Immature natural killer cell (primary cell): ENCODE data around the gene ST6GALNAC4. TPM values are rescaled to one million over a fixed set of nuclear protein-coding genes. Genes with fewer than 3 reads are reported as not detected.

Experiments
- DNase-seq, 3 donors: peaks; one replicate each; pipeline ENCODE4 v3.0.0; 2022; ENCODE audit warnings: mixed read lengths in 1 of 3
- H3K27ac Mint-ChIP-seq, 6 donors: one replicate each; pipeline ENCODE4 v1.8.0; 2020; ENCODE audit warnings: mixed read lengths in 6 of 6, mild to moderate bottlenecking in 5 of 6, inconsistent platforms in 4 of 6, moderate library complexity in 3 of 6
- H3K27me3 Mint-ChIP-seq, 3 donors: one replicate each; pipeline ENCODE4 v1.8.0; 2020 to 2021; ENCODE audit warnings: low read depth in 3 of 3, mild to moderate bottlenecking in 3 of 3, mixed read lengths in 3 of 3, moderate library complexity in 3 of 3, inconsistent platforms in 1 of 3
- H3K36me3 Mint-ChIP-seq, 3 donors: one replicate each; pipeline ENCODE4 v1.8.0; 2020; ENCODE audit warnings: mixed read lengths in 3 of 3, inconsistent platforms in 2 of 3, mild to moderate bottlenecking in 2 of 3
- H3K4me1 Mint-ChIP-seq, 2 donors: one replicate each; pipeline ENCODE4 v1.8.0; 2020; ENCODE audit warnings: inconsistent platforms in 2 of 2, mild to moderate bottlenecking in 2 of 2, mixed read lengths in 2 of 2, moderate library complexity in 1 of 2
- H3K4me3 Mint-ChIP-seq, 5 donors: one replicate each; pipeline ENCODE4 v1.8.0; 2020; ENCODE audit warnings: mild to moderate bottlenecking in 5 of 5, mixed read lengths in 5 of 5, inconsistent platforms in 3 of 5, moderate library complexity in 3 of 5
- H3K9me3 Mint-ChIP-seq, 6 donors: one replicate each; pipeline ENCODE4 v1.8.0; 2020; ENCODE audit warnings: mild to moderate bottlenecking in 6 of 6, mixed read lengths in 6 of 6, inconsistent platforms in 4 of 6, moderate library complexity in 3 of 6
- polyA plus RNA-seq, 3 donors: library from polyadenylated mRNA; unstranded; fragments of 300-500 nt; fragmentation: Illumina TruSeq; gene quantifications; one replicate each; pipeline ENCODE4 v1.2.3, GENCODE V29; 2021

ST6GALNAC4 gene
- polyA plus RNA-seq, 3 donors from 2014 or later = 8.7 to 20.1 (median 9.1) TPM

DNA sequence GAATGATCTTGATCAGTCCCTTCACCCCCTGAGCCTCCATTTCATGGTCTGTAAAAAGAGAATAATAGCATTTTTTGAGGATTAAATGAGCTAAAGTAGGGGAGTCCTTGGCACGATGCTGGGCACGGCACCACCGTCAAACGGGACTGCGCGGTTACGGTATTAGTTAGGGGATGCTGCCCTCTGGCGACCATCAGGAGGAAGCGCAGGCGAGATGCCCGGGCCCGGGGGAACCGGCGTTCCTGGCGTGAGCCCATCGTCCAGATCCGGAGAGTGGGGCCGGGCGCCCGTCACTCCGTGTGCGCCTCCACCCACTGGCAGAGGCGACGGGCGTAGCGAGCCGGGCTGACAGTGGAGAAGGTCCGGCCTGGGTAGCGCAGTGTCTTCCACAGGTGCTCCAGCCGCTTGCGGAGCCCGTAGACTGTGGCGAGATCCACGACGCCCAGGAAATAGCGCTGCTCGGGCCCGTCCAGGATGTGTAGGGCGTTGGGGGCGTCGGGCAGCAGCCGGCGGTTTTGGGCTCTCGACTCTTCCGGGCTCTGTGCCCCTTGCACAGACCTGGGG, 4.8 kb upstream of the ST6GALNAC4 start:
- Mint-ChIP-seq H3K27me3 (peaks cover 10 to 15% (median 11%) of the 10 kb centered on the region in 3 donors), H3K4me3 (peak overlapping the region in 2 of 5 donors; percentile 13 to 43), H3K4me1 (peaks cover 24 to 34% of the 10 kb centered on the region in 2 donors), H3K27ac (peak overlapping the region in 2 of 6 donors; percentile 71 to 83), H3K9me3 (no peaks in the 10 kb centered on the region), H3K36me3 (peaks cover 0 to 3% (median 0%) of the 10 kb centered on the region in 3 donors)
- peak; percentile 73 to 79 (median 74) for DNase-seq

DNA sequence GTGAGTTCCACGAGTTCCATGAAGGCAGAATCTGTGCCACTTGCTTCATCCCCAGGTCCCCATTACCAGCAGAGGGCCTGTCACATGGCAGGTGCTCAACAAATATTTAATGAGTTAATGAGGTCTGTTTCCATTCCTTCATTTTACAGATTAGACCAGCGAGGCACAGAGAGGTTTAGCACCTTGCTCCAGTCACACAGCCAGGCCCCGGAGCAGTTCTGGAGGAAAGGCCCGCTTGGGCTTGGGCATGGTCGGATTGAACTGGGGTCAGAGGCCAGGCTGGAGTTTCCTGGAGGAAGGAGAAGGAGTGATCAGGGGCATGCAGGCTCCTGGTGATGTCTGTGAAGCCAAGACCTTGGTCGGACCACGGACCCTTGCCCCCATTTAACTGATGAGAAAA, 4.0 kb upstream of the ST6GALNAC4 start:
- H3K4me3 Mint-ChIP-seq = no peak overlapping the region
- H3K4me1 Mint-ChIP-seq = peaks cover 32 to 40% of the 10 kb centered on the region in 2 donors
- H3K27ac Mint-ChIP-seq = no peak overlapping the region
- H3K9me3 Mint-ChIP-seq = no peaks in the 10 kb centered on the region
- no peak for DNase-seq
- peaks cover 8 to 10% (median 8%) of the 10 kb centered on the region in 3 donors for H3K27me3 Mint-ChIP-seq
- H3K36me3 Mint-ChIP-seq = peaks cover 0 to 3% (median 0%) of the 10 kb centered on the region in 3 donors

DNA sequence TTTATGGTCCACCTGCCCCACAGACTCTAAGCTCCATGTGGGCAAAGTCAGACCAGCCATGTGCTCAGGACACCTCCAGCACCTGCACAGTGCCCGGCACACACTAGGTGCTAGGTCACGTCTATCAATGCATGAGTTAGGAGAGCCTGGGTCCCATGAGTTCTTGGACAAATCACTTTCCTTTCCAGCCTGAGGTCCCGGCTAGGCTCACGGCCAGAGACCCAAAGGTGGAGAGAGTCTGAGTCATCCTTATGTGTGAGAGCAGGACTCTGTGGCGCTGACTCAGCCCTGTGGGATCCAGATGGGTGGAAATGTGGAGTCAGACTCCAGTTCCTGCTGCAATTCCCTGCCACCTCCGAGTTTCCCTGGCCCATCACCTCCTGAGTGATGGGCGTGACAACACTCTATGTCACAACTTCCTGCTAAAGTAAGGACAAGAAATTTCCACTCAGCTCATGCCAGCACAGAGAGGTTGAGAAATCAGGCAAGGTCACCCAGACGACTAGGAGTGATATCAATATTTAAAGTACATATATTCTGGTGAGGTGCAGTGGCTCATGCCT, 2.5 kb upstream of the ST6GALNAC4 start:
- peaks cover 37 to 47% of the 10 kb centered on the region in 2 donors for H3K4me1 Mint-ChIP-seq
- no peak for DNase-seq
- peaks cover 5 to 10% (median 7%) of the 10 kb centered on the region in 3 donors for H3K27me3 Mint-ChIP-seq
- no peaks in the 10 kb centered on the region for H3K9me3 Mint-ChIP-seq
- H3K36me3 Mint-ChIP-seq = no peaks in the 10 kb centered on the region
- H3K4me3 Mint-ChIP-seq = peak overlapping the region in 1 of 5 donors; percentile 59
- peak overlapping the region in 3 of 6 donors; percentile 27 to 82 (median 74) for H3K27ac Mint-ChIP-seq

GRCh38 chr9:127918183-127919107, 1.6 kb upstream of the ST6GALNAC4 start:
- peaks cover 37 to 47% of the 10 kb centered on the region in 2 donors for H3K4me1 Mint-ChIP-seq
- no peaks in the 10 kb centered on the region for H3K9me3 Mint-ChIP-seq
- DNase-seq = peak in 1 of 3 donors; percentile 25
- peak overlapping the region; percentile 27 to 82 (median 73) for H3K27ac Mint-ChIP-seq
- H3K27me3 Mint-ChIP-seq = peaks cover 5 to 7% (median 6%) of the 10 kb centered on the region in 3 donors
- H3K4me3 Mint-ChIP-seq = peak overlapping the region; percentile 16 to 33 (median 22)
- H3K36me3 Mint-ChIP-seq = peaks cover 0 to 4% (median 0%) of the 10 kb centered on the region in 3 donors

- Mint-ChIP-seq H3K4me3 (peak overlapping the region in 4 of 5 donors; percentile 35 to 44 (median 40)), H3K36me3 (peaks cover 0 to 10% (median 0%) of the 10 kb centered on the region in 3 donors), H3K27ac (no peak overlapping the region), H3K9me3 (no peaks in the 10 kb centered on the region), H3K4me1 (peaks cover 39 to 47% of the 10 kb centered on the region in 2 donors), H3K27me3 (peaks cover 5 to 7% (median 6%) of the 10 kb centered on the region in 3 donors)
- DNase-seq = no peak
Observed at GRCh38 chr9:127917603-127918002, 762 bp upstream of the ST6GALNAC4 start.

DNA sequence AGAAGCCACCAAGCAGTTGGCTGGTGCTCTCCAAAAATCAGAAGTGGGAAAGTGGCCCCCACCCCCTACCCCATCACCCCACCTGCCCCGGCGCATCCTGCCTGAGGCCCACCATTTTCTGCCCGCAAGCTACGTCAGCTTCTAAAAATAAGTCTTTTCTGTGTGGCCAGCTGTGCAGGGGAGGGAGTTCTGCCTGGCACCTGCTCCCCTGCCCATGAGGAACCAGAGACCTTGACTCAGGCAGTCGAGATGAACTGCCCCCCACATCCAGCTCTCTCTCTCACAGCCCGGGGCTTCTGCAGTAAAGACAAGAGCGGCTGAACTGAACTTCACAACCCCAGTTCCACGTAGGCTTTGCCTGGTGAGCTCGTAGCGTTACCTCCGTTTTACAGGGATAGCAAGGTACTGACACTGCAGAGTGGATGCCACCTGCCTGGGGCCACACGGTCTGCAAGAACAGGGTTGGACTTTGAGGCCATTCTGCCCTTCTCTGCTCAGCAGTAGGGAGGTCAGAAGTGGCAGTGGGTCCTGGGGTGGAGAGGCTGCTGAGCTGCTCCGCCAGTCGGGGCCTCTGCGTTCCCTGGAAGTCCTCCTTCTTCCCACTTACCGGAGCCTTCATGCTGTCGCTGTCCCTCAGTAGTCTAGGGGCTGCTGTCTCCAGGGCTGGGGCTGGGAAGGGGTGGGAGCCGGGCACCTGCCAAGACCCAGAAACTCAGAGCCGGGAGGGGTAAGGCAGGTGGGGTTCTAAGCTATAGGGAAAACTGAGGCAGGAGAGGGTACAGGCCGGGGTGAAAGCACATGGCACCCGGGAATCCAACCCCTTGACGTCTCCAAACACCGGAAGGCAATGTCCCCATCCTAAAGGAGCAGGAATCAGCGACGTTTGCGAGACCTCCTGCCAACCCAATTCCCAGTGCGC, 781 bp downstream of the ST6GALNAC4 start:
- H3K36me3 Mint-ChIP-seq = peaks cover 2 to 20% (median 2%) of the 10 kb centered on the region in 3 donors
- peak in 1 of 3 donors; percentile 26 for DNase-seq
- no peaks in the 10 kb centered on the region for H3K9me3 Mint-ChIP-seq
- H3K27ac Mint-ChIP-seq = peak overlapping the region in 5 of 6 donors; percentile 8 to 81 (median 55)
- H3K4me3 Mint-ChIP-seq = peak overlapping the region; percentile 76 to 82 (median 80)
- peaks cover 3 to 5% (median 3%) of the 10 kb centered on the region in 3 donors for H3K27me3 Mint-ChIP-seq
- H3K4me1 Mint-ChIP-seq = peaks cover 39 to 43% of the 10 kb centered on the region in 2 donors

GRCh38 chr9:127915325-127915752, 1.5 kb downstream of the ST6GALNAC4 start:
- H3K4me1 Mint-ChIP-seq = peaks cover 39 to 49% of the 10 kb centered on the region in 2 donors
- H3K9me3 Mint-ChIP-seq = no peaks in the 10 kb centered on the region
- H3K27me3 Mint-ChIP-seq = peaks cover 2 to 3% (median 3%) of the 10 kb centered on the region in 3 donors
- peak overlapping the region in 3 of 5 donors; percentile 78 to 82 (median 81) for H3K4me3 Mint-ChIP-seq
- peaks cover 8 to 25% (median 8%) of the 10 kb centered on the region in 3 donors for H3K36me3 Mint-ChIP-seq
- peak overlapping the region in 4 of 6 donors; percentile 31 to 81 (median 66) for H3K27ac Mint-ChIP-seq
- no peak for DNase-seq

- no peaks in the 10 kb centered on the region for H3K9me3 Mint-ChIP-seq
- peaks cover 31 to 37% of the 10 kb centered on the region in 2 donors for H3K4me1 Mint-ChIP-seq
- peaks cover 0 to 3% (median under 1%) of the 10 kb centered on the region in 3 donors for H3K27me3 Mint-ChIP-seq
- peak overlapping the region in 1 of 6 donors; percentile 26 for H3K27ac Mint-ChIP-seq
- peaks cover 8 to 25% (median 8%) of the 10 kb centered on the region in 3 donors for H3K36me3 Mint-ChIP-seq
- H3K4me3 Mint-ChIP-seq = no peak overlapping the region
- no peak for DNase-seq
Observed at GRCh38 chr9:127913682-127914081, 3.2 kb downstream of the ST6GALNAC4 start.

- peak overlapping the region in 1 of 6 donors; percentile 11 for H3K27ac Mint-ChIP-seq
- DNase-seq = no peak
- no peaks in the 10 kb centered on the region for H3K9me3 Mint-ChIP-seq
- peaks cover 23 to 29% of the 10 kb centered on the region in 2 donors for H3K4me1 Mint-ChIP-seq
- no peak overlapping the region for H3K4me3 Mint-ChIP-seq
- H3K36me3 Mint-ChIP-seq = peaks cover 8 to 25% (median 8%) of the 10 kb centered on the region in 3 donors
- peaks cover 0 to 2% (median 0%) of the 10 kb centered on the region in 3 donors for H3K27me3 Mint-ChIP-seq
Observed at GRCh38 chr9:127912882-127913281, 4.0 kb downstream of the ST6GALNAC4 start.

- Mint-ChIP-seq H3K9me3 (no peaks in the 10 kb centered on the region), H3K4me1 (peaks cover 19 to 23% of the 10 kb centered on the region in 2 donors), H3K27me3 (no peaks in the 10 kb centered on the region), H3K36me3 (peaks cover 8 to 25% (median 8%) of the 10 kb centered on the region in 3 donors), H3K4me3 (no peak overlapping the region), H3K27ac (no peak overlapping the region)
- no peak for DNase-seq
Observed at GRCh38 chr9:127912296-127912695, 4.5 kb downstream of the ST6GALNAC4 start.

DNA sequence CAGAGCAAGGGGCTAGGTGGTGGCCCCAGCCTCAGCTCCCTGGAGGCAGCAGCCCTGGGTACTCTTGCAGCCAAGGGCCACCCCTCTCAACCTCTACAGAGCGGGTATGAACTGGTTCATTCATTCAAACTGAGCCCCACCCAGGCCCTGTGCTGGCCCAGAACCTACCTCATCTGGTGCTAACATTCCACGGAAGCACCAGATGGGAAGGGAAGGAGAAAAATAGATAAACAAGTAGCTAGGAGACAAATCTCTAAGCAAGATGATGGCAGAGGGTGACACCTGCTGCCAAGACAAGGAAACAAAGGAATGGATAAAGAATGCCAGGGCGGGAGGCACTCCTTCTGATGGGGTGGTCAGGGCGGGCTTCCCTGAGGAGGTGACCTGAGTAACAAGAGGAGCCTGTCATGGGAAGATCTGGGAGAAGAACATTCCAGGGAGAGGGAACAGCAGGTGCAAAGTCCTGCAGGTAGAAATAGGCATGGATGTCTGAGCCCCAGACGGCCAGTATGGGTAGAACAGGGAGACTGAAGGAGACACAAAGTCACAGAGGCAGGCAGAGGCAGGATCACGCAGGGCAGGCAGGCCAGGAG, 6.1 kb downstream of the ST6GALNAC4 start:
- Mint-ChIP-seq H3K4me3 (no peak overlapping the region), H3K27me3 (peaks cover 7 to 11% (median 9%) of the 10 kb centered on the region in 3 donors), H3K4me1 (peaks cover 22 to 29% of the 10 kb centered on the region in 2 donors), H3K36me3 (peaks cover 8 to 25% (median 8%) of the 10 kb centered on the region in 3 donors), H3K27ac (peak overlapping the region in 3 of 6 donors; percentile 1 to 78 (median 58)), H3K9me3 (no peaks in the 10 kb centered on the region)
- DNase-seq = no peak

- peaks cover 10 to 18% (median 18%) of the 10 kb centered on the region in 3 donors for H3K27me3 Mint-ChIP-seq
- DNase-seq = no peak
- H3K9me3 Mint-ChIP-seq = no peaks in the 10 kb centered on the region
- peaks cover 26 to 31% of the 10 kb centered on the region in 2 donors for H3K4me1 Mint-ChIP-seq
- no peak overlapping the region for H3K4me3 Mint-ChIP-seq
- H3K36me3 Mint-ChIP-seq = peaks cover 8 to 25% (median 8%) of the 10 kb centered on the region in 3 donors
- H3K27ac Mint-ChIP-seq = peak overlapping the region in 5 of 6 donors; percentile 29 to 84 (median 55)
Observed at GRCh38 chr9:127909839-127910273, 7.0 kb downstream of the ST6GALNAC4 start.
